DMS114 treated with DMSO at 0.1 percent for 48 hours (cell line): ENCODE results near the gene TNC.

Experiments used
- DNase-seq: peaks from one replicate; lab custom pipeline; 2025; ENCODE audit not compliant: unreplicated experiment; lab: John Stamatoyannopoulos, UW

The TNC gene

GRCh38 chr9:115104908-115105307 lies 13.0 kb downstream of the TNC start:
- DNase-seq: no peak

- no peak for DNase-seq
These were observed 14.0 kb downstream of the TNC start for GRCh38 chr9:115103746-115104477.

GRCh38 chr9:115099901-115100300 lies 18.1 kb downstream of the TNC start:
- no peak for DNase-seq

DNA sequence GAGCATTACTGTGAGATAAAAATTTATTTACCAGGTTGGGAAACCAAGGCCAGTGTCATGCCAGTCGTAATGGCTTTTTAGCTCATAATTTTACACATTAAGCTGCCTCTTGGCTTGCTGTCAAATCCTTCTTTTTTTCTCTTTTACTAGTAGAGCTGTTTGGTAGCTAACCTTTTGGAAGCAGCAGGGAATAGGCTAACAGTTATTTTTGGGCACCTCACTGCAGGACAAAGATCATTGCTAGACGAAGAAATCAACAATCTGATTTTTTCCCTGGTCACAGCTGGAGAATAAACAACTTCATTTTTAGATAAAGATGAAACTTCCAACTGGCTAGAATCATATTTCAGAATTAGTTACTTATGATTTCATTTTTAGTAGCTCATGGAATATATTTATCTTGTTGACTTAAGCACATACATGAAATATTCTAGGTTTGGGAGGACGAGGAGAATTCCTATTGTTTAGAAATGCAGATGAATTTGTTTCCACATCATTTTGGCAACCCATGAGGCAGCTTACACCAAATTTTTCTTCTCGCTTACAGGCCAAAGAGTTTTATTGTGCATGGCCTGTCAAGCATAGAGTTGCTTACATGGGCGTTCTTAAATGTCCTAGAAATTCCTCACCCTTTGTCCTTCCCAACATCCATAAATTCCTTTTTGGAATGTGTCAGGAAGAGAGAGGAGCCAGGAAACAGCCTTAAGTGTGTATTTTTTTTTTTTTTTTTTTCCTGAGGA lies 19.6 kb downstream of the TNC start:
- no peak for DNase-seq

DNA sequence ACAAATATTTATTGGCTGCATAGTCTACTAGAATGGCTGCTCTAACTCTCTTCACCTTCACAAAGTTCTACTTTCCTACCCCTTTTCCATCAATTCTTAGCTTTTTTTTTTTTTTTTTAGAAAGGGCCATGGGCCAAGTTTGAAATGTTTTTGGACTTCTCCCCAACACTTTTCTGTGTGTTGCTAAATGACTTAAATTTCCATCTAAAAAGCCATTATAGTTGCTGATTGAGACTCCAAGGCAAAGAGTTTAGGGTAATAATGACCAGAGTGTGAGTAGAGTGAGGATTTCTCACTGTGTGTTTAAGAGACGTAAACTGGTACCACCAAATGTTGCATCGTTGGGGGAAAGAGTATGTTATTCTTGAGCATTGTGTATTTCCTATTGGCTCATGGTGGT lies 24.4 kb downstream of the TNC start:
- no peak for DNase-seq

DNA sequence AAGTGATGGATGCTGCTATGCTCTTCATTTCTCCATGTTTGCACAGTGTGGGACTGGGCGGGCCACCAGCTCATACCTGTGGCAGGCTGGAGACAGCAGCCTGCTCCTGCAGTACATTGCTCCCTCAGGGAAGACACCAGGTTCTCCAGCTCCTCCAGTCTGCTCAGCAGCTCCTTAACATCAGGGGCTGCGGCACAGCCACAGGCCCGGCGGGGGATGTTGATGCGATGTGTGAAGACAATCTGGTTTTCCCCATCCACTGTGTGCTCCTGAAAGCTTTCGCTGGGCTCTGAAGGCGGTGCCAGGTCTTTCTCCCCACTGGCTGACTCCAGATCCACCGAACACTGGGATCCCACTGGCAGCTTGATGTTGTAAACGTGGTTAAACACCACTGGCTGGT lies 27.5 kb downstream of the TNC start:
- no peak for DNase-seq

GRCh38 chr9:115088860-115089259 lies 29.1 kb downstream of the TNC start:
- DNase-seq: no peak

DNA sequence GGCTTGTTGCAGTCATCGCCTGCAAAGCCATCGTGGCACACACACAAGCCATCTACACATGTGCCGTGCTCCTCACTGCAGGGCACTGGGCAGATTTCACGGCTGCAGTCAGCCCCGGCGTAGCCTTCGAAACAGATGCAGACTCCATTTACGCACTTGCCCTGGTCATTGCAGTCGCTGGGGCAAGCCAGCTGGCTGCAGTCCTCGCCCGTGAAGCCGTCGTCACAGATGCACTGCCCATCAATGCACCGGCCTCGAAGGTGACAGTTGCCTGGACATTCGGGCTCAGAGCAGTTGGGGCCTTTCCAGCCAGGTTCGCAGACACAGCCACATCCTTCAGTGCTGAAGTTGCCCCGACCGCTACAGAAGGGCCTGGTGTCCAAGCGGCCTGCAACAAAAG lies 31.1 kb downstream of the TNC start:
- DNase-seq: no peak

GRCh38 chr9:115086461-115086860 lies 31.5 kb downstream of the TNC start:
- no peak for DNase-seq

GRCh38 chr9:115085773-115086377 lies 32.1 kb downstream of the TNC start:
- no peak for DNase-seq

DNA sequence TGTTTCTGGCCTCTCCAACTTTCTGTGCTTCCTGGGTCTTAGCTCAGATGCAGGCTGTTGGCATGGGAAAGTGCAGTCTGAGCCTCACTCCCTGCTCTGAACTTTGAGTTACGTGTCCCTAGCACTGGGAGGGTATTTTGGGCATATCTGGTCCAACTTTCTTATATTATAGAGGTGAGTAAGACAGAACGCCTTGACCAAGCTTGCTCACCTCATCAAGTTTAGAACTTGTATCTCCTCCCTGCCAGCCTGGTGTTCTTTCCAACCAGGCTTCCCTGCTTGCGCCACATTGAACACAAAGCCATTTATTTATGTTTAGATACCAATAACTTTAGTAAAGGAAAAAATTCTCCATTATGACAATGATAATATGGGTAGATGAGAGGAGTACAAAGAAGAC lies 33.2 kb downstream of the TNC start:
- no peak for DNase-seq

DNA sequence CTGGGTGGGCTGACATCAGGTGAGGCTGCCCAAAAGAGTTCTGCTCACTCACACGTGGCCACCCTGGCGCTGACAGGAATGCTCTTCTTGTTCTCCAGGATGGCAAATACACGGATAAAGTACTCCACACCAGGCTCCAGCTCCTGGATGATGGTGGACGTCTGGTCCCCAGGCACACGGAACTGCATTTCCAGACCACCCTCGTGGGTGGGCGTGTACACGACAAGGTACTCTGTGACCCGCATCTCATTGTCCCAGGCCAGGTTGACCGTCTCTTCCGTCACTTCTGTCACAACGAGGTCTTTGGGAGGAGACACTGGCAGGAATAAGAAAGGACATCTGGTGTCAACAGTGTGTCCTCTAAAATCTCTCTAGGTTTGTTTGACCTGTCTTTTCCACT lies 33.8 kb downstream of the TNC start:
- DNase-seq: no peak

DNA sequence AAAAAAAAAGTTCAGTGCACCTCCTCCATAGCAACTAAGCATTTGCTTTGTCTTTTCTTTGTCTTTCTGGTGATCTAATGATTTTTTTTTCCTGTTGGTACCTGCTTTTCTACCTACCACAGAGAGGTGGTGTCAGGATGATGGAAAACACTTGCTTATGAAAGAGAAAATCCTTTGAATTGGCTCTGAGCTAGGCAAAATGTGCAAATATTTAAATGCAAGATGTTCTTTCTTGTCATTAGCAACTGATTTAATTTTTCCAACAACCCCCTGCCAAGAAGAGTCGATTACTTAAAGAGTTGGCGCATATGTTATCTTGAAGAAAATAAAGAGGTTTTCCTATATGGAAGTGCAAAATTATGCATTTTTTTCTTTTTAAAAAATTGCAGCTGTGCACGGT lies 37.7 kb downstream of the TNC start:
- DNase-seq: no peak

- no peak for DNase-seq
These were observed 38.8 kb downstream of the TNC start for GRCh38 chr9:115079156-115079555.

DNA sequence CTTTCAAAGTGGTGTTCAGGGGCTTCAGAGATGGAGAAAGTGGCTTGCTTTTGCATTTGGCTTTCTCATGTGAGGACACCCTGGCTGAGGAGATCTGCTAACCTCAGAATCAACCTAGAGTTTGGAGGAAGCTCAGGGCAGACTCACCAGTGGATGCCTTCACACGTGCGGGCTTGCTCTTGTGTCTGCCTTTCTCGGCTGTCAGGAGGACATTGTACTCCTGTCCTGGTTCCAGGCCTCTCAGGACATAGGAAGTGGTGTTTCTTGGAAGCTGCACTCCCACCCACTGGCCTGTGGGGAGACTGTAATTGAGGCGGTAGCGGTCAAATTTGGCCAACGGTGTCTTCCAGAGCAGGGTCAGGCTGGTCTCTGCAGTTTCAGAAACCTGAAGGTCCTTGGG lies 44.5 kb downstream of the TNC start:
- DNase-seq: no peak

DNA sequence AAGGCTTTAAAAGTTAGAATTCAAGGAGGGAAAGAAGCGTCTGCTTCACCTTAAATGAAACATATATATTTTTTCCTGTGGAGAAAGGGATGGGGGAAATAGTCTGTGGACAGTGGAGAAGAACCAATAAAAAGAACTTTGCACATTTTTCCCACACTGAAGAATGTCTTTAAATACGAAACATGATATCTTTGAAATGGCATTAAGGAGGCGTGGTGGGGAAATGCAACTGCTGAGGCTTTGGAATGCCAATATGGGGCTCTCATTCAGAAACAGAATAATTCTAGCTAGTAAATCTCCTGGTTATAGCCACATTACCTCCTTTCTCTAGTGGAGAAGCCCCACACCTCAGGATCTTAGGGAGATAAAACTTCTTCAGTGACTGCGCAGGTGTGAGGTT lies 46.8 kb downstream of the TNC start:
- no peak for DNase-seq

DNA sequence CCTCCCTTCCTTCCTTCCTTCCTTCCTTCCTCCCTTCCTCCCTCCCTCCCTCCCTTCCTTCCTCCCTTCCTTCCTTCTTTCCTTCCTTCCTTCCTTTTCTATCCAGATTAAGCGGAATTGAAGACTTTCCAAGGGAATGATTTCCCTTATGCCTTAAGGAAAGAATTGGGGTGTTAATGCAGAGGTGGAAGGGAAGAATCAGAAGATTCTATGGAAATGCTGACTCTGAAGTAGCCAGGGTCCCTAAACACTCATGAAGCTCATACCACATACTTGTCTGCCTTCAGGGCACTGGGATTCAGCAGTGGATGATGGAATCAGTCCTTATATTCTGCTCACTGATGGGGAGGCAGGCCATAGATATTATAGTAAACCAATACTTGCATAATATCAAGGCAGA lies 48.2 kb downstream of the TNC start:
- no peak for DNase-seq

DNA sequence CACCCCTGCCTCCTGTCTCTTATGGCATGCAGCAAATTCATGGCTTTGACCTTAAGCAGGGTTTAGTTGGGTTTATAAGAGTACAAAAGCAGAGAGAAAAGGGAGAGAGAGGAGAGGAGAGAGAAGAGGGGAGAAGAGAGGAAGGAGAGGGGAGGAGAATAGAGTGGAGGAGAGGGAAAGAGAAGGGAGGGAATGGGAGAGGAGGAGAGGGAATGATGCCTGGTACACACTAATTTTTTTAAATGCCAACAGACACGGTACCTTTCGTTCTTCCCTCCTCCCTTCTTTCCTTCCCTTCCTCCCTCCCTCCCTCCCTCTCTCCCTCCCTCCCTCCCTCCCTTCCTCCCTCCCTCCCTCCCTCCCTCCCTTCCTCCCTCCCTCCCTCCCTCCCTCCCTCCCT lies 48.7 kb downstream of the TNC start:
- no peak for DNase-seq

- DNase-seq: no peak
These were observed 49.9 kb downstream of the TNC start for GRCh38 chr9:115068031-115068430.

DNA sequence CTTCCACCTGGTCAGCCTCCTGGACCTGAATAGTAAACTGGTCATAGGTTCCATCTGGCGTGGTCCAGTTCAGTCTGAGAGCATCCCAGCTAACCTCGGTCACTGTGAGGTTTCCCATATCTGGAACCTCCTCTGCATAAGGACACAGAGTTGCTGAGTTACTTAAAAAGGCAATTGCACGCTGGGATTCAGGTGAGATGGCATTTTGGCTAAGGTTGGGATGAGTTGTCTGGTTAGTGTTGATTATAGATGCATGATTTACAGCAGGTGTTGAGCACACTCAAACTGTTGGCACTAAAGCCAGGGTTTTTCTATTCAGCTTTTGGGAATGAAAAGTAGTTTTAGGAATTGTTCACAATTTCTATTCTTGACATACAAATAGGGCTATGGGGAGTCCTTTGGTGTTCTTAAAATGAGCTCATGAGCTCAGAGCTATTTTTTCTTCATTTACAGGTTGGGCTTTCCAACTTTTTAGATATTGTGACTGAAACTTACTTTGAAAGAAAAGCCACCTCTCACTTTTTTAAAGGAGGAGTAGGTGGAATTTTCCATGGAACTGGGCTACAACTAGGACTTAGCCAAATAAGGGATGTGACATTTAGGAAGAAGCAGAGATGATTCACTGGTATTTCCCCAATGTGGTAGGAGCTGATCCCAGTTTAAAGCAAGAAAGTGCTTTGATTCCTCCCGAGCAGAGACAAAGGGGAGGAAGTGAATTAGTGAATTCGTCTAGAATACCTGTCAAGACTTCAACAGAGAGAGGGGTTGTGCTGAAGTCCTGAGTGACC lies 54.7 kb downstream of the TNC start:
- DNase-seq: no peak

DNA sequence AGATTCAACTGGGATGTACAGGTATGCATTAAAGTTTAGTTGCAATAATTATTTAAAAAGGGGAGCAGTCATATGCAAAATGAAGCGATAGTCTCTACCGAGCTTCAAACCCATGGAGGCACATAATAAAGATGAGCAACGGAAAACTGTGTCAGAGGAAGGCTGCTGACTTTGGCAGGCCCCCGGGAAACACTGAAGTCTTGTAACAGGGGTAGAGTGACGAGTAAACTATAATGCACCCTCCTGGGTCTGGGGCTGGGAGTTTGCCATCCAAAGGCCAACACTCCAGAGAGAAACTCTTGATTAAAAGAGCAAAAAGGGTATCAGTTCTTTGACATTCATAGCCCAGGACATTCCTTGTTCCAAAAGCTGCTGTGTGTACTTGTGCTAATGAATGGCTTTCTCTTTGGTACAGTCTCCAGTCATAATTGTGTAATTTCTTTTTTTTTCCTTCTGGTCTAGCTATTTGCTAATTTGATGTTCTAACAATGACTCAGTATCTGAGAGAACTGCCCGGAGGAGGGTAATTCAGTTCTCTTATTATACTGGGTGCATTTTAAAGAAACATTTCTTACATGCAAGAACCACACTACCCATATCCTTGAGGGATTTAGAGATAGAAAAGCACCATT lies 59.2 kb downstream of the TNC start:
- DNase-seq: no peak
